GM18505 (cell line): ENCODE data around the gene SGMS1.
"Not testable (repeated sequence)": the region's sequence is repeated elsewhere in the genome, so short reads cannot be mapped to it uniquely, and the experiment has no call there.

Experiments
- ATAC-seq: cut with Tn5 transposase; IDR thresholded peaks from one replicate; pipeline ENCODE4 v1.9.1; 2021; ENCODE audit not compliant: unreplicated experiment
- POLR2A ChIP-seq: IDR thresholded peaks from 4 replicates; pipeline ENCODE4 v1.6.1; 2011; ENCODE audit warnings: borderline replicate concordance; ENCODE audit not compliant: insufficient read depth, insufficient read length; ENCODE audit errors: extremely low read depth

The SGMS1 gene

GRCh38 chr10:50545846-50546245 is 77.9 kb downstream of the SGMS1 start:
- no peak for ATAC-seq
- no peak for TF ChIP-seq POLR2A

GRCh38 chr10:50544857-50545429 is 78.8 kb downstream of the SGMS1 start:
- TF ChIP-seq POLR2A: no peak
- ATAC-seq: no peak

GRCh38 chr10:50544095-50544856 is 79.5 kb downstream of the SGMS1 start:
- TF ChIP-seq POLR2A: no peak
- ATAC-seq: no peak

- no peak for ATAC-seq
- TF ChIP-seq POLR2A: no peak
These were observed 80.9 kb downstream of the SGMS1 start for GRCh38 chr10:50542871-50543270.

GRCh38 chr10:50541921-50542320 is 81.8 kb downstream of the SGMS1 start:
- ATAC-seq: peak; percentile 37

GRCh38 chr10:50541317-50541716 is 82.4 kb downstream of the SGMS1 start:
- no peak for ATAC-seq
- no peak for TF ChIP-seq POLR2A

More at GRCh38 chr10:50541921-50542320, 81.8 kb downstream of the SGMS1 start:
- no peak for TF ChIP-seq POLR2A

- no peak for ATAC-seq
- no peak for TF ChIP-seq POLR2A
These were observed 83.0 kb downstream of the SGMS1 start for GRCh38 chr10:50540826-50541122.

GRCh38 chr10:50540069-50540825 is 83.5 kb downstream of the SGMS1 start:
- no peak for TF ChIP-seq POLR2A
- ATAC-seq: peak; percentile 44

GRCh38 chr10:50538555-50539398 is 85.0 kb downstream of the SGMS1 start:
- TF ChIP-seq POLR2A: no peak
- ATAC-seq: no peak

GRCh38 chr10:50536617-50537240 is 87.0 kb downstream of the SGMS1 start:
- no peak for TF ChIP-seq POLR2A
- ATAC-seq: no peak

GRCh38 chr10:50534748-50535376 is 88.9 kb downstream of the SGMS1 start:
- not testable (repeated sequence) for ATAC-seq

- no peak for TF ChIP-seq POLR2A
- no peak for ATAC-seq
These were observed 90.5 kb downstream of the SGMS1 start for GRCh38 chr10:50533296-50533695.
